GM21526 (cell line): ENCODE measurements around the gene NRL.

Experiments used
- ATAC-seq: cut with Tn5 transposase; IDR thresholded peaks from one replicate; pipeline ENCODE4 v1.9.1; 2021; ENCODE audit warnings: moderate library complexity; ENCODE audit not compliant: unreplicated experiment, low FRiP score

Gene NRL

DNA sequence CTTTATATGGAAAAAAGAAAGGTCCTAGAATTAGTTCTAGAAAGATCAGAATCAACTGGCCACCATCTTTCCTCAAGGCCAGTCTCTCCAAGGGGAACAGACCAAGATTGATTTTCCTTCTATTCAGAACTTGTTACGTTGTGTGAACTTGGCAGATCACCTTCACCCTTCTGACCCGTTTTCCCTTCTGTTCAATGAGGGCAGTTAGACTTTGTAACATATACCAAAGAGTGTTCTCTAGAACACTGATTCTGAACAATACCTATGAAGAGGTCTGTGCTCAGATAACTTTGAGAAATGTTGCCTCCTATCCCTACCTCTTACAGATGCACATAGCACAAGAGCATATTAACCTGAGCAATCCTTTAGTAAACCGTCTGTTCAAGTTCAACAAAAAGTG, 31.3 kb downstream of the NRL start:
- no peak for ATAC-seq

DNA sequence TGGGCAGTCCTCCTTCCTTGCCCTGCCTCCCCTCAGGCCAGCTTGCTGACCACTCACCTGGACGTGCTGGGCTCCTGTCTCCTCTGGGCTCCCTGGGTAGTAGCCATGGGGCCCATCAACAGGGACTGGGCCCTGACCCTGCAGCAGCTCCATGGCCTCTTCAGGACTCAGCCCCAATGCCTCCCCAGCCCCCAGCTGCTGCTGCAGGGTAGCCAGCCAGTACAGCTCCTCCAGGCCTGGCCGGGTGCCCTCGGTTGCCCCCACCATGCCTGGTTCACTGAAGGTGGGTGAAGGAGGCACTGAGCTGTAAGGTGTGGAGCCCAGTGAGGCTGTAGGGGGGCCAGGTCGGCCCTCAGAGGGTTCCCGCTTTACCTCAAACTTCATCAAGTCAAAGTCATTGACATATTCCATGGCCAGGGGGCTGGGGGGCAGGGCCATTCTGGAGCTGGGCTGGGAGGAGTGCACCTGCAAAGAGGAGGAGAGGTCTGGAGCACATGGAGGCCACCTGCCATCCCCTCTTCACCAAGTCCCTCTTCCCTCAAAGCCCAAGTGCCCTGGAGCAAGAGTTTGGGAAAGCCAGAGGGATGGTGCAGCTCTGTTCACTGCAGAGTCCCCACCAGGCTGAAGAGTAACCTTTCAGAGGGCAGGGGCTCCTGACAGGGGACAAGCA, 32.2 kb downstream of the NRL start:
- ATAC-seq = no peak

DNA sequence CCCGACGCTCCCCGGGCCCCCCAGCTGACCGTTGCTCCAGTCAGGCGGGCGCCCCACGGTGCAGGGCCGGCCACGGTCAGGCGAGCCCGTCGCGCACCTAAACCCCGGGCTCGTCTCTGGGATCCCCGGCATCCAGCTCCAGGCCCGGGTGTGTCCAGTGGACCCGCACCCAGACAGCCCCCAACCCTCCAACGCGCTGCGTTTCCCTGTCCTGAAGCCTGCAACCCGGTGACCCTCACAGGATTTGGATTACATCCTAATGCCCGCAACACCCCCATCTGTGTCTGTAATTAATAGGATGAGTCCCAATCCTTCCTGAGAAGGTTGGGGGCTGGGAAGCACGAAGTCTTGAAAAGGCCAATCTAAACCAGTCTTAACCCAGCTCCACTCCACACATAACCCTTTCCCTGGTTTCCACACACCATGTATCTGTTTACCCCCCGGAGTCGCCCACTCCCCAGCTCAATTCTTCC, 33.0 kb downstream of the NRL start:
- no peak for ATAC-seq

DNA sequence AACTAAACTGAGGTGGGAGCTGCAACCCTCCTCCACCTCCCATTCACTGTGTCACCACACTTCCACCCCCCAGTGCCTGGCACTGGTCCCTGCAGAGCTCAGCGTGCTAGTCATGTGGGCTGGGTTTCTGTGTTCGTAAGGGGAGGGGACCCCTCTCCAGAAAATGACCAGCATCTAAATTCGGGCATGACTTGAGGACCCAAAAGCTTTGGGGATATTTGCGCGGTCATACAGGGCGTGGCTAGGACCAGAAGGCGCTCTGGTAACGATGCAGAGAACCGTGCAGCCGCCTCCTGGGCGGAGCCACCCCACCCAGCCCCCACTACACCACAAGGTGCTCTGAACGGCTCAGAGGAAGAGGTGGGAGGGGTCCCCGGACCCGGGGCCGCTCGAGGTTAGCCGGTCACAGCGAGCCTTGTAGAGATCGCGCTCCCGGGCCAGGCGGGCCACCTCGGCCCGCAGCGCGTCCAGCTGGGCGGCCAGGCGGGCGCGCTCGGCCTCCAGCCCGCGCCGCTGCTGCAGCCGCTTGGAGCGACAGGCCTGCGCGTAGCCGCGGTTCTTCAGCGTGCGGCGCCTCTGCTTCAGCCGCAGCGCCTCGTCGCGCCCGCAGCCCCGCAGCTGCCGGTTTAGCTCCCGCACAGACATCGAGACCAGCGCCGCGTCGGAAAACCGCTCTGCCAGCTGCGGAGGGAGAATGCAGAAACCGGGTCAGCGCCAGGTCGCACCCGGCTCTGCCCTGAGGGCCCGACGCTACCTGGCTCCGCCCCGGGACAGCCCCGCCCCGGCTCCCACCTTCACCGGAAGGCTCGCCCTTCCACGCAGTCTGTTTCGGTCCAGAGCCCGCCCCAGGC, 33.6 kb downstream of the NRL start:
- peak; percentile 86 for ATAC-seq

DNA sequence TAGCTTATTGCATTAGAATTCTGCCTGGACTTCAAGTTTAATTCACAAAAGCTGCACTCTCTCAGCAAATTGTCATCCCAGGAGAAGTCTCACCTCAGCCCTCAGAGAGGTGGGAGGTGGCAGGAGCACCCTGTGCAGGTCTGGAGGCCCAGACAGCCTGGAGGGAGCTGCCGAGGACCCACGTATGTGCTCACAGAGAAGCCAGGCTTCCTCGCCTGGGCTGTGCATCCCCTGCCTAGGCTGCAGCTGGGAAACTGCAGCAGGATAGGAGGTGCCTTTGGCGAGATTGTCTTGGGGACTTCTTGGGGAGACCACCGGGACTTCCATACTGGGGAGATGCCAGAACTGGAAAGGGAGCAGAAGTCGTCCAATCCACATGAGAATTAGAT, 34.6 kb downstream of the NRL start:
- no peak for ATAC-seq

DNA sequence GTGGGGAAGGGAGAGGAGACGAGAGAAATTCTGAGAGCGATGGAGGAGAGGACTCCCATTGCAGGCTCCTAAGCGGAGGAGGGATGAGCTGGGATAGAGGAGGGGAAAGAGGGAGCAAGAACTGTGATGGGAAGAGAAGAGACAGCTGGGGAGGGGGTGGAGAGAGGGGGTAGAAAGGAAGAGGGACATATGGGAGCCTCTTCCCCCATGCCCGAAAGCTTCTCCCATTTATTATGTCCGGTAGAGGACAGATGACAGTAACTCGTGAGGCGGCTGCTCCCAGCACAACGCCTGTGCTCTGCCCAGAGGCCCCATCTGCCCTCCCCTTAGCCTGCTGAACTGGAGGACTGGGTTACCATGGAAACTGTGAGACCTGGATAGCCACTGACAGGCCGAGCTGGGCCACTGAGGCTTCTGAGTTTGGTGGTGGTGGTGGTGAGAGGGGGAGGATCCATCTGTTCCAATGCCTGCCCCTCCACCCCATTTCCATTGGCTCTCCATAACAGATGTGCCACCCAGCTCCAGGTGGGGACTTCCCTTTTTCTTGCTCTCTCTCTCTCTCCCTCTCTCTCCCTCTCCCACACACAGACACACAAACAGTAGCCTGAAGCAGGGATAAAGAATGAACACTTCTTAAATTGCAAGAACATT, 35.1 kb downstream of the NRL start:
- no peak for ATAC-seq

DNA sequence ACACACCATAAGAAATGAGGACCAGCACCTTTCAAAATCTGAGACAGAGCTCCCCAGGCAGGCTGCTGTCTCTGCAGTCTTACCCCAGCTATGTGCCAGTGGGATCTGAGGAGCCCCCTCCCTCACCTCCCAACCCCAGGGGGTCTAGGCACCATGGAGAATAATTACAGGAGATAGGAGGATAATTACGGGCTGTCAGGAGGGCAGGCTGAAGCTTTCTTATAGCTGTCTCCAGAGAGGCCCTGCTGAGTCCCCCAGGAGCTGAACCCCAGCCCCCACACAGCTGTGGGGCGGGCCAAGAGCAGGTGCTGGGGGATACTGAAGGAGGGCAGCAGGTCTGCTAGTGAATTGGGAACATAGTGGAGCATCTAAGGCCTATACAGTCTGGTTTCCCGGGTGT, 36.6 kb downstream of the NRL start:
- no peak for ATAC-seq

DNA sequence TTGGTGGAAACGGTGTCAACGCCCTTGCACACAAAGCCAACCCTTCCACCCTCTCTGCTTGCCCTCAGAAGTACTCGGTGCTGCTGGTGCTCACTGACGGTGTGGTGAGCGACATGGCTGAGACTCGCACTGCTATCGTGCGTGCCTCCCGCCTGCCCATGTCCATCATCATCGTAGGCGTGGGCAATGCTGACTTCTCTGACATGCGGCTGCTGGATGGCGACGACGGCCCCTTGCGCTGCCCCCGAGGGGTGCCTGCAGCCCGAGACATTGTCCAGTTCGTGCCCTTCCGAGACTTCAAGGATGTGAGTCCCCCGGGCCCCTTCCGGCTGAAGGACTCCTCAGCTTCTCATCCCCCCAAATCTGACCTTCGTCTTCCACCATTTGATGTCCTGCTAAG, 37.7 kb downstream of the NRL start:
- no peak for ATAC-seq

DNA sequence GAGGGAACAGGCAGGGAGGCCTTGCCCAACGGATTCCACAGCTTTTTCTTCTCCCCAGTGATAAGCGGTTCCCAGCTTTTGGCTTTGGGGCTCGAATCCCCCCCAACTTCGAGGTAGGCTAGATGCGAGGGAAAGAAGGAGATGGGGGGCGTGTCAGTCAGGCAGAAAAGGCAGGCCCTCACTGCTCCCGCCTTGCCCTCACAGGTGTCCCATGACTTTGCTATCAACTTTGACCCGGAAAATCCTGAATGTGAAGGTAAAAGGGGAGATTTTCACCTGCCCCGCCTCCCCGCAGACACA, 38.5 kb downstream of the NRL start:
- no peak for ATAC-seq

DNA sequence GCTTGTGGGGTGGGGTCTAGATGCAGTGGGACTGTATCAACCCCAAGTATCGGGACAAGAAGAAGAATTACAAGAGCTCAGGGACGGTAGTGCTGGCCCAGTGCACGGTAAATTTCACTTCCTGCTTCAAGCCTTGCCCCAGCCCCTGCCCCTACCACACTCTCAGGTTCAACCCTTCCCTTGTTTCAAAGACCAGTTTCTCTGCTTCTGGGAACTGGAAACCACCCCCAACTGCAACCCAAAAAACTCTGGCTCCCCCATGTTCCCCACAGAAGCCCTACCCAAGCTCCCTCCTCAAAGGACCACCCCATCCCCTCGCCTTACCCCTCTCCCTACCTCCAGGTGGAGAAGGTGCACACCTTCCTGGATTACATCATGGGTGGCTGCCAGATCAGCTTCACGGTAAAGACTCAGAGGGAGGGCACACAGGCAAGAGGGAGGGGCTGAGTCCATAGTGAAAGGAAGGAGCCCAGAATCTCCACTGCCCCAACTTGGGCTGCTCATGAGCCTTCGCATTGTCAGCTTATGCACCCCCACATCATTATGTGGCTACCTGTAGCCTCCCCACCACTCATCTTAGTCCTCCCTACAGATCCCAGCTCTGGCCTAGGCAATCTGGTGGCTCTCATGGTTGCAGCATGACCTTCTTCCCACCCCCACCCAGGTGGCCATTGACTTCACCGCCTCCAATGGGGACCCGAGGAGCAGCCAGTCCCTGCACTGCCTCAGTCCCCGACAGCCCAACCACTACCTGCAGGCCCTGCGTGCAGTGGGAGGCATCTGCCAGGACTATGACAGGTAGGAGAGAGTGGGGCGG, 39.1 kb downstream of the NRL start:
- ATAC-seq = no peak

DNA sequence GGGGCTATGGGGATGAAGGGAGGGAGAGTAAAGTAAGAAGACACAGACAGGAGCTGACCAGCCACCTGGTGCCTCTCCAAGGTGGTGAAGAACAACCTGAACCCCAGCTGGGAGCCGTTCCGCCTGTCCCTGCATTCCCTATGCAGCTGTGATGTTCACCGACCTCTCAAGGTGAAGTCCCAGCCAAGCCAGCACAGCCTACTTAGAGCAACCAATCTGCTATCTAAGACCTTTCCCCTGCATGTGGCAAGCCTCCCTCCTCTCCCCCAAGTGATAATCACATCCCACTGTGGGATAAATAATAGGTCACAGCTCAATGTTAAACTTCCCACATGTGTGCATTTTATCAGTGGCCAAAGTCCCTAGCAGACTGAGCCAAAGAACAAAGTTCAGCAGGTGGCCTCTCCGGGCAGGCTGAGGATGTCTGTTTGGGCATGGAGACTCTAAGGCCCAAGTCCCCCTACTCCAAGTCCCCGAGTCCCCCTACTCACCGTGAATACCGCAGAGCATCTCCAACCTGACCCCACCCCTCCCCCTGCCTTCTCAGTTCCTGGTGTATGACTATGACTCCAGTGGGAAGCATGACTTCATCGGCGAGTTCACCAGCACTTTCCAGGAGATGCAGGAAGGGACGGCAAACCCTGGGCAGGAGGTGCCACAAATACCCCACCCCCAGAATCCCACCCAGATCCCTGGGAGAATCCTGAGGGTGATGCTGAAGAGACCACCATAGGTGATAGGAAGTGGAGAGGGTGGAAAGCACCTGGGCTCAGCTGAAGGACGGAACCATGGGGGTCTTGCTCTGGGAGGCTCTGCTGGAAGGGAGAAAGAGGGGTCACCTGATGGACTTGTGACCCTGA, 39.9 kb downstream of the NRL start:
- no peak for ATAC-seq

DNA sequence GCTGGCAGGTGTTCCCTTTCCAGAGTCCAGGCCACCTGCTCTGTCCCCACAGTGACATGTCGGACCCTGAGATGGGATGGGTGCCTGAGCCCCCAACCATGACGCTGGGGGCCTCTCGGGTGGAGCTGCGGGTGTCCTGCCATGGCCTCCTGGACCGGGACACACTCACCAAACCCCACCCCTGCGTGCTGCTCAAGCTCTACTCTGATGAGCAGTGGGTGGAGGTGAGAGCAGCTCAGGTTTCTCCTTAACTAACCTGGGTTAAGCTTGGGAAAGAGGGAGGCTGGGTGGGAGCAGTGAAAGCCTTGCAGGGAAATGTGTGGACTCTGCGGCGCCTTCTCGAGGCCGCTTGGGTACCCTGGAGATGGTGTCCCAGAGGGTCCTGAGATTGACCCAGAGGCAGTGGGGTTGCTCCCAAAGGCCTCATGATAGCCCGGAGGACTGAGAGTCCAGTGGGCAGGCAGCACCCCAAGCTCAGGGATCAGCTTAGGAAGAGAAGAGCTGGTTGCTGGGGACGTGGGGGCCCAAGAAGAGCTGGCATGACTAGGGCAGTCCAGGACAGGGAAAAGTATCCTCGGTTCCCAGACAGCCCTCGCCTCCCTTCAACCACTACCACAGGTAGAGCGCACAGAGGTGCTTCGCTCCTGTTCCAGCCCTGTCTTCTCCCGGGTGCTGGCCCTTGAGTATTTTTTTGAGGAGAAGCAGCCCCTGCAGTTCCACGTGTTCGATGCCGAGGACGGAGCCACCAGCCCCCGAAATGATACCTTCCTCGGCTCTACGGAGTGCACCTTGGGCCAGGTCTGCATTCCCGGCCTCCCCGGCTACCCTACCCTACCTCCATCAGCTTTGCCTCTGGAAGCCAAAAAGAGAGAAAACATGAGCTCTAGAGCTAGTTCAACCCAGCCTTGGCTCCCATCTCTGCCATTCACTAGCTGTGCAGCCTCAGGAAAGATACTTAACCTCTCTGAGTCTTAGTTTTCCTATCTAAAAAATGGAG, 41.6 kb downstream of the NRL start:
- ATAC-seq = no peak

DNA sequence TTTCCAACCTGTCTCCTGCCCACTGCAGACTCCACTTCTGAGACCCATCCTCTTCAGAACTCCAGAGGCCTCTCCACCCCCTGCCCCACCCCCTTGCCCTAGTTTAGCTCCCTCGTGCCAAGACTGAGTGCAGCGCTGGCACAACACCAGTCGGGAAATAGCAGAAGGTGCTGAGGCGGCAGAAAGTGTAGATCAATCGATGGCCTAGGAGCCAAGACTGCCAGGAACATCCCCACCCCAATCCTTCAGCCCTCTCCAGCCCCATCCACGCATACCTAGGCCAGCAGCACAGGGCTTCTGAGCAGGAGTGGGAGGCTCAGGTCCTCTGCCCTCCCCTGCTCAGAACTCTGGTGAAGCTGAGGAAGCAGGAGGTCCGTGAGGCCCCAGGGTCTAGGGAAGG, 42.3 kb downstream of the NRL start:
- no peak for ATAC-seq

DNA sequence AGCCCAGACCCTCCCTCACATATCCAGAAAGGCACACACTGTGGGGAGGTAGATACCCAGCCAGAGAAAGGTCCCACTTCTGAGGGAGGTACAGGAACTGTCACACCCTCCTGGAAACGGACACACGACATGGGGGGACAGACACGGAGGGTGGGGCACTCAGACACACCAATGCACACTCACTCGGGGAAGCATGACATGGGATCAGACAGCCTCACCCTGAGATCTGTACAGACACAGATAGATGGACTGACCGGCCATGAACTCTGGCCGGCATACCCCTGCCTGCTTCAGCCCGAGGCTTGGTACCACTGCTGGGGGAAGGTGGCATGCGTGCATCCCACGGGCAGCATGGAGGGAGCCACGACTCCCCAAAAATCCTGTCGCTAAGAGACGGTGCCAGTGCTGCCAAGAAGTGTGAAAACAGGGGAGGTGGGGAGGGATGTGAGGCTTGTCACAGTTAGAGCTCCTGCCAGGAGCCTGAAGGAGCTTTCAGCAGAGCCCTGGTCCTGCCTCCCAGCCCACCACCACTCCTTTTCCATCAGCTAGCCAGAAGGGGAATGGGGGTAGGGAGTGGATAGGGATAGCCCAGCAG, 42.8 kb downstream of the NRL start:
- no peak for ATAC-seq

DNA sequence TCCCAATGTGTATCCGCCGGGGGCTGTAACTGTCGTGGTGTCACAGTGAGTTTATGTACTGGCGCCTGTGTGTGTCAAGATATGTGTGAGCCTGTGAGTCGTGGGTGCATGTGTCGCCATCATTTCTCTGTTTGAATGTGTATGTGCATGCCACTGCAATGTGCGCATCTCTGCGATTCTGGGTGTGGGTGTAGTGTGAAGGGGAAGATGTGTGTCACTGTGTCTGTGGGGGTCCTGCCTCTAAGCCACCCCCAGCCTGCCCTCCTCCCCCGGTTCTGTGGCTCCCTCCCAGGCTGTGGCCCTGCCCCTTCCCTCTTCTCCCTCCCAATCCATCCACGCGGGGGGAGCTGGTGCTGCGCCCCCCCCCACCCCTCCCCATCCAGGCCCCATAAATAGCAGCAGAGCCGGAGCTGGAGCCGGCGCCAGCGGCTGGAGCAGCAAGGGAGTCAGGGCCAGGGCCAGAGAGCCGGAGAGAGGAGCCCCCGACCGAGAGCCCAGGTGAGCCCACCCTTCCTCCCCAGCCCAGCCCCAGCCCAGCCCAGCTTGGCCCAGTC, 43.5 kb downstream of the NRL start, which contains the start of gene CPNE6:
TSS of gene CPNE6 (plus strand) at position 419 of the 554 bp plus-strand sequence. CDS start 1,375 bp downstream, outside the sequence.
- no peak for ATAC-seq

DNA sequence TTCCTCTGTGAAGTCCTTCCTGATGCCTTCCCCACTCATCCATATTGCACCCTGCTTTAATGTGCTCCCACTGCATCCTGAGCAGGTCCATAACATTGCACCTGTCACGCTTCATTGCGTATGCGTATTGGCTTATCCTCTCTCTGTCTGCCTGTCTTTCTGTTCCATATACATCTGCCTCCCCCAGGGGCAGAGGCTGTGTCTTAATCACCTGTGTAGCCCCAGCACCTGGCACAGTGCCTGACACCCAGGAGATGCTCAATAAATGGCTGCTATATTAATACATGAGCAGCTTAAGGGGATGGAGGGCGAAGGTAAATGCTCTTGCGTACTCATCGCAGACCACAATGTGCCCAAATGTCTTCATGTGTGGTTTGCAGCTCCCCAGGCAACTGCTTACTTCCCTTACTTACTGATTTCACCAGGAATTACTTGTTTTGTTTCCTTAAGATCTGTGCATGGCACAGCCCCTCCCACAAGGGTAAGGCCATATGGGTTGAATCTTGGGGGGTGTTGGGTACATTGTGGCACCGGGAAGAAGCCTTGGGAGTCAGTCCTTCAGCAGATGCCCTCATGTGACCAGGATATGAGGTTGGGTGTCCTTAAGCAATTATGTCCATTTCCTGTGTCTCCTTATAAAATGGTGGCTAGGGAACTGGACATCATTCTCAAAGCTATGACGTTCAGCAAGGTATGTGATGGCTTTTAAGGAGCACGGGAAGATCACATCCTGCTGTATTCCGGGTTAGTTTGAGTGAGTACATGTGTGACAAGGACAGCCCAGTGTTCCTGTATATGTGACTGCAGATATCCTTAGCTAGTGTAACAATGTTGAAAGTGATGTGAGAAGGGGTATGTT, 44.2 kb downstream of the NRL start:
- no peak for ATAC-seq

DNA sequence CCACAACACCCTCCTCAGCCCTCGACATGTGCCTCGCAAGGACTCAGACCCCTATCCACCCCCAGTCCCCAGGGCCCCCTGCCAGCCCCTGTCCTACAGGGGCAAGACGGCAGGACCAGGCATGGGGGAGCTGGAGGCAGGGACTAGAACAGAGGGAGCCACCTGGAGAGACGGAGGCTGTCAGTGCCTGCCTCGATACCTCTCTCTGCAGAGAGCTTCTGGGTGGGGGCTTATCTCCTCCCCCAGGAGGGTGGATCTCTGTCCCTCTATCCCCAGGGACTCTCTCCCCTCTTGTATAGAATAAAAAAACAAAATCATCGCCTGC, 45.4 kb downstream of the NRL start:
- ATAC-seq = no peak
